Activated CD4-positive, CD25-positive, alpha-beta regulatory T cell treated with anti-CD3 and anti-CD28 coated beads, Interleukin-2, amount 50 U/mL, for 24 hours (primary cell): ENCODE results near the gene ANO9.
A peak's percentile ranks its signal among the peaks of the same experiment; 100 is the strongest.
"Not testable (repeated sequence)": the region's sequence is repeated elsewhere in the genome, so short reads cannot be mapped to it uniquely, and the experiment has no call there.

Experiments used
- ATAC-seq, 2 donors: fragments of 150-1000 bp; cut with Tn5 transposase; one replicate each; pipeline ENCODE4 v1.10.0; 2021; ENCODE audit warnings: mild to moderate bottlenecking in 1 of 2, moderate library complexity in 1 of 2

ANO9 gene

DNA sequence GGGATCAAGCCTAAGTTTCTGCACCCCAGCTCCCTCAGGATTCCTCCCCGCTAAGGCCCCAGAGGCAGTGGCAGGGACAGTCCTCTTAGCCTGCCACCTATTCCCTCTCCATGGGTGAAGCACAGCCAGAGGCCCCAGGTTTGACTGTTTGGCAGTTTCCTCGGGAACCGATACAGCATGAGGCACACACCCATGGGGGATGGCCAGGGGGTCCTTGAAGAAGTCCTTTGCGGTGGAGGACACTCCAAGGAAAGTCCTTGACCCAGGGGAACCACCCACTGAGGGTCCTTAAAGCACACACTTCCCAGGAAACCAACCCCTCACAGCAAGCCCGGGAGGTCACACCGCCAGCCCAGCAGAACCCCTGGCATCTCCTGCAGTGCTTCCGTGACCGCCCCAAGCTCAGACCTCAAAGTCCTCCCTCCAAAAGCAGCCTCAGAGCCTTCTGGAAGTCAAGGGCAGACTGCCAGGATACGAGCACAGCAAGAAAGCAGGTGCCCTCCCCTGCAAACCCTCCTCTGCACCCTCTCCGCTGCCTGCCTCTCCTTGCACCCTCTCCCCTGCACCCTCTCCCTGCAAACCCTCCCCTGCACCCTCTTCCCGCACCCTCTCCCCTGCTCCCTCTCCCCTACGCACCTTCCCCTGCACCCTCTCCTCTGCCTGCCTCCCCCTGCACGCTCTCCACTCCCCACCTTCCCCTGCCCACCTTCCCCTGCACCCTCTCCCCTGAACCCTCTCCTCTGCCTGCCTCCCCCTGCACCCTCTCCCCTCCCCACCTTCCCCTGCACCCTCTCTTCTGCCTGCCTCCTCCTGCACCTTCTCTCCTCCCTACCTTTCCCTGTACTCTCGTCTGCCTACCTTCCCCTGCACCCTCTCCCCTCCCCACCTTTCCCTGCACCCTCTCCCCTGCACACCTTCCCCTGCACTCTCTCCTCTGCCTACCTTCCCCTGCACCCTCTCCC lies 28.4 kb downstream of the ANO9 start:
- no peak for ATAC-seq

DNA sequence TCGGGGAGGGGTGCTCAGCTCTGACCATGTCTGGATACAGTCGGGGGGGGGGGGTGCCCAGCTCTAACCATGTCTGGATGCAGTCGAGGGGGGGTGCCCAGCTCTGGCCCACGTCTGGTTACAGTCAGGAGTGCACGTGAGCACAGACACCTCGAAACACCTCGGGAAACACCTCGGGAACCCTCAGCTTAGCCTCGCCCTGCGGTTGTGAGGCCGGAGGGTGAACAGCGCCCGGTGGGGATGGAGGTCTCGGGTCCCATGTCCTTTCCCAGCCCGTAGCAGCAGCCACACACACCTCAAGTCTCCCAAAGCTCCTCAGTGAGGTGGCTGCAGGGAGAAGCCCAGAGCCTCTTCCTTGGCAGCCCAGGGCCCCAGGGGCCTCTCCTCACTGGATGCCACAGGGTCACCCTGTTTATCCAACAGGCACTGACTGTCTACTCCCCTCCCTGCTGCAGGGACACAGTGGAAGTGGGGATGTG lies 29.1 kb downstream of the ANO9 start:
- no peak for ATAC-seq

- not testable (repeated sequence) for ATAC-seq
These were observed 30.3 kb downstream of the ANO9 start for GRCh38 chr11:411520-411919.

GRCh38 chr11:410711-411110 lies 31.1 kb downstream of the ANO9 start:
- ATAC-seq, result not testable (repeated sequence)

GRCh38 chr11:409600-410483 lies 32.0 kb downstream of the ANO9 start:
- ATAC-seq, result no peak

- no peak for ATAC-seq
These were observed 32.7 kb downstream of the ANO9 start for GRCh38 chr11:409008-409599.

- no peak for ATAC-seq
These were observed 33.4 kb downstream of the ANO9 start for GRCh38 chr11:408154-409007.

GRCh38 chr11:407651-408123 lies 34.1 kb downstream of the ANO9 start:
- ATAC-seq, result peak in 1 of 2 donors; percentile 1

GRCh38 chr11:406796-407650 lies 34.8 kb downstream of the ANO9 start:
- ATAC-seq, result peak; percentile 95 to 96

- no peak for ATAC-seq
These were observed 35.6 kb downstream of the ANO9 start for GRCh38 chr11:405954-406795.

GRCh38 chr11:405323-405953 lies 36.4 kb downstream of the ANO9 start:
- no peak for ATAC-seq

DNA sequence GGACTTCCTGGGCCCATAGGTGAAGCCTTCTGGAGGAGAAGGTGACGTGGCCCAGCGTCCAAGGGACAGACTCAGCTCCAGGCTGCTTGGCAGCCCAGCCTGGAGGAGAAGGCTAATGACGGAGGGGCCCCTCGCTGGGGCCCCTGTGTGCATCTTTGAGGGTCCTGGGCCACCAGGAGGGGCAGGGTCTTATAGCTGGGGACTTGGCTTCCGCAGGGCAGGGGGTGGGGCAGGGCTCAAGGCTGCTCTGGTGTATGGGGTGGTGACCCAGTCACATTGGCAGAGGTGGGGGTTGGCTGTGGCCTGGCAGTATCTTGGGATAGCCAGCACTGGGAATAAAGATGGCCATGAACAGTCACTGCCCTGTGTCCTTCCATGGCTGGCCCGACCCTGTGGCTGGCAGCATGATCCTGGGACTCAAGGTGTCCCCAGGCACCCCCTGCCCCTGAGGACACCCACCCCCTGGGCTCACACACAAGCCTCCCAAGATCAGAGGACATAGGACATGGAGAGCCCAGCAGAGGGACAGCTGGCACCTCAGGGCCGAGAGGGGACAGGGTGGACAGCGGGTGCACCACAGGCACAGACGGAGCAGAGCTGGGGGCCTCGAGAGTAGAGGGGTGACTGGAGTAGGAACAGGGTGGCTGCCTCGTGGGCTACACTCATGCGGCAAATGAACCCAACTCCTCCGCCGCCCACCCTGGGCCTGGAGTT lies 37.1 kb downstream of the ANO9 start:
- ATAC-seq, result no peak

- no peak for ATAC-seq
These were observed 37.9 kb downstream of the ANO9 start for GRCh38 chr11:403761-404431.

DNA sequence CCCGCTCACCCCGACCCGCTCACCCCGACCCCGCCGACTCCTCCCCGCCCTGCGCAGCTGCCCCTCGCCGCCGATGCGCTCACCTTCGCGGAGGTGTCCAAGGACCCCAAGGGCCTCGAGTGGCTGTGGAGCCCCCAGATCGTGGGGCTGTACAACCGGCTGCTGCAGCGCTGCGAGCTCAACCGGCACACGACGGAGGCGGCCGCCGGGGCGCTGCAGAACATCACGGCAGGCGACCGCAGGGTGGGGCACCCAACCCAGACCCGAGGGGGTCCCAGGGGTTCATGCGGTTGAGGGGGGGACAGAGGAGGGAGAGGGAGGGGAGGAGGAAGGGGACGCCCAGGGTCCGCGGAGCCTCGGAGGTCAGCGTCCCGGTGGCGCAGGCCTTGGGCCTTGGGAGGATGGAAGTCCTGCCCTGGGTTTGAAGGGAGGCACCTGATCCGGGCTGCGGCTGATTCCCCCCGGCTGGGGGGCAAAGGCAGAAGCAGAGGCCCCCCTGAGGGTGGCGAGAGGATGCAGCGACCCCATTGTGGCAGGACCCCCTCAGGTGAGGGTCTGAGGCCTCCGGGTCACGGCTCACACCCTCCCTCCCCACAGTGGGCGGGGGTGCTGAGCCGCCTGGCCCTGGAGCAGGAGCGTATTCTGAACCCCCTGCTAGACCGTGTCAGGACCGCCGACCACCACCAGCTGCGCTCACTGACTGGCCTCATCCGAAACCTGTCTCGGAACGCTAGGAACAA lies 38.6 kb downstream of the ANO9 start:
- no peak for ATAC-seq

GRCh38 chr11:401196-401595 lies 40.6 kb downstream of the ANO9 start:
- ATAC-seq, result not testable (repeated sequence)

- ATAC-seq, result no peak
These were observed 41.5 kb downstream of the ANO9 start for GRCh38 chr11:400241-400689.

- ATAC-seq, result no peak
These were observed 42.0 kb downstream of the ANO9 start for GRCh38 chr11:399731-400211.
